ENCODE measurements around the gene ST6GALNAC4. TPM values are rescaled to one million over a fixed set of nuclear protein-coding genes. Genes with fewer than 3 reads are reported as not detected.

Gene ST6GALNAC4
- total and polyA plus RNA-seq, 10 of the 15 experiments (the other 5 are each of a cell fraction or from before 2014, with no cell fraction given), result 4.2 to 63.2 (median 35.2) TPM

- Histone ChIP-seq H3K36me3 (ENCODE audit: control insufficient read depth in 2 of 2, insufficient read depth in 2 of 2, low read length in 1 of 2) (no peaks in the 10 kb centered on the region), H3K27me3 (replicated peaks in 1 of 2; ENCODE audit: control insufficient read depth in 2 of 2, insufficient read depth in 2 of 2, low read length in 1 of 2) (no peaks in the 10 kb centered on the region), H3K9ac (ENCODE audit: control insufficient read depth, insufficient read depth, low read length) (no peak overlapping the region), H3K79me2 (ENCODE audit: control insufficient read depth, insufficient read depth, low read length) (no peaks in the 10 kb centered on the region), H3K27ac (ENCODE audit: control insufficient read depth, insufficient read depth) (no peak overlapping the region), H4K20me1 (ENCODE audit: control insufficient read depth, insufficient read depth) (no peaks in the 10 kb centered on the region), H3K4me3 (no peak overlapping the region), H3K4me1 (ENCODE audit: control insufficient read depth, insufficient read depth, low read length) (peaks cover 31% of the 10 kb centered on the region), H2AFZ (ENCODE audit: control insufficient read depth, low read depth, low read length) (no peak overlapping the region), H3K4me2 (ENCODE audit: control insufficient read depth, insufficient read depth) (no peak overlapping the region), H3K9me3 (replicated peaks; ENCODE audit: control insufficient read depth, insufficient read depth, low read length) (no peaks in the 10 kb centered on the region)
- 88% methylated on average over 13 of the region's 13 CpGs for WGBS (ENCODE audit: insufficient coverage, insufficient replicate concordance, low lambda C conversion rate, missing lambda C conversion rate)
- ChIA-PET RAD21 (ENCODE audit: unreplicated experiment) (interaction anchor here (0.7 to 1.3 kb wide), 3 partner anchors 33 to 128 kb away, joined by 3 read pairs; partner anchors contain the start of genes ST6GALNAC4 and TOR2A), SMC1A (ENCODE audit: uncharacterized antibody, unreplicated experiment) (interaction anchor here (0.9 kb wide), 2 partner anchors 58 to 128 kb away, joined by 3 to 5 read pairs; partner anchors contain the start of gene TOR2A), CTCF (interaction anchor here (0.7 to 3.1 kb wide), 6 partner anchors 9 to 209 kb away, joined by 3 to 14 read pairs (median 4); partner anchors contain the start of genes ENG and TOR2A), POLR2A (interaction anchor here (0.6 kb wide), 3 partner anchors 58 to 88 kb away, joined by 3 to 4 read pairs (median 3); no protein-coding TSS in a partner anchor)
- FAIRE-seq, result no peak
- intact Hi-C loops (cut with micrococcal nuclease; ENCODE audit: unreplicated experiment), result no loop called here
- DNase-seq (ENCODE audit: low read depth, low spot score), result no peak
- no TSS peak for BruUV-seq (replicated peaks)
- no peak for ATAC-seq
- TF ChIP-seq ZNF217 (IDR thresholded peaks at IDR 0.05), result no peak
- TF ChIP-seq RCOR1 (conservative IDR thresholded peaks at IDR 0.05; ENCODE audit: low read depth, low read length), result no peak
- no peak for TF ChIP-seq SUZ12 (IDR thresholded peaks at IDR 0.05; ENCODE audit: unreplicated experiment)
- no peak for TF ChIP-seq POLR2AphosphoS2 (IDR thresholded peaks at IDR 0.05; ENCODE audit: low read depth, low read length)
- TF ChIP-seq MTA3 (IDR thresholded peaks at IDR 0.05; ENCODE audit: borderline replicate concordance, low read length), result no peak
- TF ChIP-seq NR2C2 (IDR thresholded peaks at IDR 0.05; ENCODE audit: borderline replicate concordance, control insufficient read depth, insufficient read length, low read depth), result no peak
- TF ChIP-seq BACH1 (IDR thresholded peaks at IDR 0.05; ENCODE audit: borderline replicate concordance), result no peak
- TF ChIP-seq, protein P1, sequence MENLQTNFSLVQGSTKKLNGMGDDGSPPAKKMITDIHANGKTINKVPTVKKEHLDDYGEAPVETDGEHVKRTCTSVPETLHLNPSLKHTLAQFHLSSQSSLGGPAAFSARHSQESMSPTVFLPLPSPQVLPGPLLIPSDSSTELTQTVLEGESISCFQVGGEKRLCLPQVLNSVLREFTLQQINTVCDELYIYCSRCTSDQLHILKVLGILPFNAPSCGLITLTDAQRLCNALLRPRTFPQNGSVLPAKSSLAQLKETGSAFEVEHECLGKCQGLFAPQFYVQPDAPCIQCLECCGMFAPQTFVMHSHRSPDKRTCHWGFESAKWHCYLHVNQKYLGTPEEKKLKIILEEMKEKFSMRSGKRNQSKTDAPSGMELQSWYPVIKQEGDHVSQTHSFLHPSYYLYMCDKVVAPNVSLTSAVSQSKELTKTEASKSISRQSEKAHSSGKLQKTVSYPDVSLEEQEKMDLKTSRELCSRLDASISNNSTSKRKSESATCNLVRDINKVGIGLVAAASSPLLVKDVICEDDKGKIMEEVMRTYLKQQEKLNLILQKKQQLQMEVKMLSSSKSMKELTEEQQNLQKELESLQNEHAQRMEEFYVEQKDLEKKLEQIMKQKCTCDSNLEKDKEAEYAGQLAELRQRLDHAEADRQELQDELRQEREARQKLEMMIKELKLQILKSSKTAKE (IDR thresholded peaks at IDR 0.05; ENCODE audit: low read depth, poor library complexity, severe bottlenecking), result no peak
- no peak for TF ChIP-seq ATF2 (IDR thresholded peaks at IDR 0.05; ENCODE audit: low read length)
- TF ChIP-seq, protein P2, sequence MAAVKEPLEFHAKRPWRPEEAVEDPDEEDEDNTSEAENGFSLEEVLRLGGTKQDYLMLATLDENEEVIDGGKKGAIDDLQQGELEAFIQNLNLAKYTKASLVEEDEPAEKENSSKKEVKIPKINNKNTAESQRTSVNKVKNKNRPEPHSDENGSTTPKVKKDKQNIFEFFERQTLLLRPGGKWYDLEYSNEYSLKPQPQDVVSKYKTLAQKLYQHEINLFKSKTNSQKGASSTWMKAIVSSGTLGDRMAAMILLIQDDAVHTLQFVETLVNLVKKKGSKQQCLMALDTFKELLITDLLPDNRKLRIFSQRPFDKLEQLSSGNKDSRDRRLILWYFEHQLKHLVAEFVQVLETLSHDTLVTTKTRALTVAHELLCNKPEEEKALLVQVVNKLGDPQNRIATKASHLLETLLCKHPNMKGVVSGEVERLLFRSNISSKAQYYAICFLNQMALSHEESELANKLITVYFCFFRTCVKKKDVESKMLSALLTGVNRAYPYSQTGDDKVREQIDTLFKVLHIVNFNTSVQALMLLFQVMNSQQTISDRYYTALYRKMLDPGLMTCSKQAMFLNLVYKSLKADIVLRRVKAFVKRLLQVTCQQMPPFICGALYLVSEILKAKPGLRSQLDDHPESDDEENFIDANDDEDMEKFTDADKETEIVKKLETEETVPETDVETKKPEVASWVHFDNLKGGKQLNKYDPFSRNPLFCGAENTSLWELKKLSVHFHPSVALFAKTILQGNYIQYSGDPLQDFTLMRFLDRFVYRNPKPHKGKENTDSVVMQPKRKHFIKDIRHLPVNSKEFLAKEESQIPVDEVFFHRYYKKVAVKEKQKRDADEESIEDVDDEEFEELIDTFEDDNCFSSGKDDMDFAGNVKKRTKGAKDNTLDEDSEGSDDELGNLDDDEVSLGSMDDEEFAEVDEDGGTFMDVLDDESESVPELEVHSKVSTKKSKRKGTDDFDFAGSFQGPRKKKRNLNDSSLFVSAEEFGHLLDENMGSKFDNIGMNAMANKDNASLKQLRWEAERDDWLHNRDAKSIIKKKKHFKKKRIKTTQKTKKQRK (IDR thresholded peaks at IDR 0.05; ENCODE audit: low read depth, low read length), result no peak
- no peak for TF ChIP-seq CHD2 (IDR thresholded peaks at IDR 0.05; ENCODE audit: borderline replicate concordance, low read depth, low read length)
- TF ChIP-seq CREM (IDR thresholded peaks at IDR 0.05; ENCODE audit: low read depth), result no peak
- TF ChIP-seq NFIC (IDR thresholded peaks at IDR 0.05; ENCODE audit: low read depth, low read length), result no peak
- in situ Hi-C loops (cut with MboI), result no loop called here
Observed at GRCh38 chr9:127863191-127863621, 53.6 kb downstream of the ST6GALNAC4 start.
